Measurements from ENCODE around the gene OCIAD1. TPM values are rescaled to one million over a fixed set of nuclear protein-coding genes. Genes with fewer than 3 reads are reported as not detected.

Gene OCIAD1
- total RNA-seq, 1 experiment from 2014 or later: 103 TPM

- no peaks in the 10 kb centered on the region for H3K27me3 ChIP-seq (ENCODE audit: control insufficient read depth, insufficient read depth, low read length)
- in situ Hi-C loops (cut with HindIII; ENCODE audit: low pct_unique_long_range_greater_than_20kb, low sequenced_read_pairs) (no loop called here), intact Hi-C loops (cut with micrococcal nuclease; ENCODE audit: unreplicated experiment) (no loop called here)
- no peak overlapping the region for H3K4me3 ChIP-seq (ENCODE audit: low read depth in 2 of 2, low read length in 2 of 2)
- DNase-seq (ENCODE audit: low read depth, low spot score): no peak
- H3K4me1 ChIP-seq (ENCODE audit: control insufficient read depth, insufficient read depth, low read length): peaks cover 4% of the 10 kb centered on the region; the same call in 1 of the 2 replicates
- H3K27ac ChIP-seq (ENCODE audit: low read length): no peak overlapping the region
- H3K36me3 ChIP-seq (ENCODE audit: control insufficient read depth, insufficient read depth, low read length): no peaks in the 10 kb centered on the region
- ChIA-PET CTCF (no interaction called here), POLR2A (no interaction called here)
- no TSS peak for BruUV-seq (replicated peaks)
- TF ChIP-seq TCF7L2 (IDR thresholded peaks at IDR 0.05; ENCODE audit: low read depth, low read length) (no peak), SIN3A (IDR thresholded peaks at IDR 0.05; ENCODE audit: borderline replicate concordance, insufficient read depth, low read depth, low read length) (no peak), CTCF (IDR thresholded peaks at IDR 0.05) (no peak), REST (IDR thresholded peaks at IDR 0.05; ENCODE audit: insufficient read depth in 1 of 2, low read depth in 2 of 2, low read length in 1 of 2) (no peak), POLR2AphosphoS5 (IDR thresholded peaks at IDR 0.05; ENCODE audit: low read depth, low read length) (no peak)
- ATAC-seq: no peak
- no peaks in the 10 kb centered on the region for H3K9me3 ChIP-seq (ENCODE audit: control insufficient read depth, insufficient read depth, low read depth, low read length)
These were observed 79.6 kb downstream of the OCIAD1 start for GRCh38 chr4:48910511-48910910.

Other genes with a start within 250 kb of the OCIAD1 start
- gene FRYL, start 50.8 kb upstream of the OCIAD1 start, total RNA-seq (2021; ENCODE audit: unreplicated experiment): 47.5 TPM
- 32.8 TPM for gene OCIAD2, start 75.7 kb downstream of the OCIAD1 start, total RNA-seq (2021; ENCODE audit: unreplicated experiment)
- gene CWH43, start 155.2 kb downstream of the OCIAD1 start, total RNA-seq (2021; ENCODE audit: unreplicated experiment): not detected